Kidney epithelial cell (primary cell): Measurements from ENCODE around the gene ARHGAP6. TPM values are rescaled to one million over a fixed set of nuclear protein-coding genes. Genes with fewer than 3 reads are reported as not detected.

Source experiments
- DNase-seq: peaks from one replicate; pipeline ENCODE4 v3.0.0-alpha.2; 2010; ENCODE audit warnings: low read depth
- H3K27me3 ChIP-seq: 2 replicates; pipeline ENCODE4 v1.6.0; 2011; ENCODE audit warnings: low read length; ENCODE audit not compliant: control insufficient read depth, insufficient read depth
- H3K36me3 ChIP-seq: 2 replicates; pipeline ENCODE4 v1.5.1; 2011; ENCODE audit warnings: low read length; ENCODE audit not compliant: control insufficient read depth, insufficient read depth
- H3K4me3 ChIP-seq: 2 replicates; pipeline ENCODE4 v1.5.1; 2011; ENCODE audit warnings: low read depth, mild to moderate bottlenecking, control low read depth, low read length
- CTCF ChIP-seq: IDR thresholded peaks from 2 replicates; pipeline ENCODE4 v1.5.1; 2011; ENCODE audit warnings: mild to moderate bottlenecking, moderate library complexity, low read length, control low read depth, inconsistent platforms; ENCODE audit not compliant: insufficient read depth, poor library complexity, severe bottlenecking
- total RNA-seq: library from RNA; depleted of rRNA; stranded (reverse); fragments of >200 nt; gene quantifications from 2 replicates; pipeline ENCODE4 v1.2.3, GENCODE V29; 2015

The ARHGAP6 gene
- total RNA-seq, 1 donor from 2014 or later = 1.7 TPM

- no peaks in the 10 kb centered on the region for H3K27me3 ChIP-seq
- no peak for TF ChIP-seq CTCF
- H3K36me3 ChIP-seq = no peaks in the 10 kb centered on the region
- no peak overlapping the region for H3K4me3 ChIP-seq
- DNase-seq = no peak
Observed at GRCh38 chrX:11171956-11172355, 493.8 kb downstream of the ARHGAP6 start.

- no peaks in the 10 kb centered on the region for H3K36me3 ChIP-seq
- TF ChIP-seq CTCF = no peak
- no peaks in the 10 kb centered on the region for H3K27me3 ChIP-seq
- no peak overlapping the region for H3K4me3 ChIP-seq
- no peak for DNase-seq
Observed at GRCh38 chrX:11164433-11164832, 501.3 kb downstream of the ARHGAP6 start.

- H3K27me3 ChIP-seq = no peaks in the 10 kb centered on the region
- H3K4me3 ChIP-seq = no peak overlapping the region
- DNase-seq = no peak
- TF ChIP-seq CTCF = no peak
- no peaks in the 10 kb centered on the region for H3K36me3 ChIP-seq
Observed at GRCh38 chrX:11159149-11159548, 506.6 kb downstream of the ARHGAP6 start.

GRCh38 chrX:11151799-11152559 lies 513.7 kb downstream of the ARHGAP6 start:
- no peaks in the 10 kb centered on the region for H3K27me3 ChIP-seq
- TF ChIP-seq CTCF = no peak
- DNase-seq = no peak
- no peak overlapping the region for H3K4me3 ChIP-seq
- no peaks in the 10 kb centered on the region for H3K36me3 ChIP-seq

- Histone ChIP-seq H3K4me3 (no peak overlapping the region), H3K27me3 (no peaks in the 10 kb centered on the region), H3K36me3 (no peaks in the 10 kb centered on the region)
- no peak for DNase-seq
- TF ChIP-seq CTCF = no peak
Observed at GRCh38 chrX:11148401-11148800, 517.3 kb downstream of the ARHGAP6 start.

- Histone ChIP-seq H3K27me3 (no peaks in the 10 kb centered on the region), H3K4me3 (no peak overlapping the region), H3K36me3 (no peaks in the 10 kb centered on the region)
- DNase-seq = no peak
- no peak for TF ChIP-seq CTCF
Observed at GRCh38 chrX:11146411-11146810, 519.3 kb downstream of the ARHGAP6 start.
